ENCODE results near the gene RGMB.

Gene RGMB

DNA sequence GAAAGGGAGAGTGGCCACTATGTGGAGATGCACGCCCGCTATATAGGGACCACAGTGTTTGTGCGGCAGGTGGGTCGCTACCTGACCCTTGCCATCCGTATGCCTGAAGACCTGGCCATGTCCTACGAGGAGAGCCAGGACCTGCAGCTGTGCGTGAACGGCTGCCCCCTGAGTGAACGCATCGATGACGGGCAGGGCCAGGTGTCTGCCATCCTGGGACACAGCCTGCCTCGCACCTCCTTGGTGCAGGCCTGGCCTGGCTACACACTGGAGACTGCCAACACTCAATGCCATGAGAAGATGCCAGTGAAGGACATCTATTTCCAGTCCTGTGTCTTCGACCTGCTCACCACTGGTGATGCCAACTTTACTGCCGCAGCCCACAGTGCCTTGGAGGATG lies 19.8 kb downstream of the RGMB start:
- H3K36me3 ChIP-seq (ENCODE audit: insufficient read depth, low read length), result no peaks in the 10 kb centered on the region
- no peaks in the 10 kb centered on the region for H3K9me2 ChIP-seq (ENCODE audit: low read depth, low read length)
- H3K79me2 ChIP-seq (ENCODE audit: insufficient read depth, low read length), result no peaks in the 10 kb centered on the region
- H4K20me1 ChIP-seq (ENCODE audit: insufficient read depth, low read length), result no peaks in the 10 kb centered on the region
- no peaks in the 10 kb centered on the region for H3F3A ChIP-seq (ENCODE audit: insufficient read depth, low read length)
- H3K4me3 ChIP-seq (ENCODE audit: low read depth, low read length, poor library complexity, severe bottlenecking), result no peak overlapping the region
- no peak overlapping the region for H3K27ac ChIP-seq (ENCODE audit: low read depth, low read length, poor library complexity, severe bottlenecking)
- H3K27me3 ChIP-seq (ENCODE audit: insufficient read depth, low read length), result no peaks in the 10 kb centered on the region
- no peaks in the 10 kb centered on the region for H3K4me1 ChIP-seq (ENCODE audit: insufficient read depth, low read length, severe bottlenecking)
- H3K9me3 ChIP-seq (ENCODE audit: low read length), result no peaks in the 10 kb centered on the region
- H3K4me2 ChIP-seq (ENCODE audit: low read length), result no peak overlapping the region
- H3K9ac ChIP-seq (ENCODE audit: low read length), result no peak overlapping the region
- TF ChIP-seq, protein P1, sequence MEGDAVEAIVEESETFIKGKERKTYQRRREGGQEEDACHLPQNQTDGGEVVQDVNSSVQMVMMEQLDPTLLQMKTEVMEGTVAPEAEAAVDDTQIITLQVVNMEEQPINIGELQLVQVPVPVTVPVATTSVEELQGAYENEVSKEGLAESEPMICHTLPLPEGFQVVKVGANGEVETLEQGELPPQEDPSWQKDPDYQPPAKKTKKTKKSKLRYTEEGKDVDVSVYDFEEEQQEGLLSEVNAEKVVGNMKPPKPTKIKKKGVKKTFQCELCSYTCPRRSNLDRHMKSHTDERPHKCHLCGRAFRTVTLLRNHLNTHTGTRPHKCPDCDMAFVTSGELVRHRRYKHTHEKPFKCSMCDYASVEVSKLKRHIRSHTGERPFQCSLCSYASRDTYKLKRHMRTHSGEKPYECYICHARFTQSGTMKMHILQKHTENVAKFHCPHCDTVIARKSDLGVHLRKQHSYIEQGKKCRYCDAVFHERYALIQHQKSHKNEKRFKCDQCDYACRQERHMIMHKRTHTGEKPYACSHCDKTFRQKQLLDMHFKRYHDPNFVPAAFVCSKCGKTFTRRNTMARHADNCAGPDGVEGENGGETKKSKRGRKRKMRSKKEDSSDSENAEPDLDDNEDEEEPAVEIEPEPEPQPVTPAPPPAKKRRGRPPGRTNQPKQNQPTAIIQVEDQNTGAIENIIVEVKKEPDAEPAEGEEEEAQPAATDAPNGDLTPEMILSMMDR (IDR thresholded peaks at IDR 0.05; ENCODE audit: low read length), result no peak
- TF ChIP-seq EZH2 (IDR thresholded peaks at IDR 0.05; ENCODE audit: borderline replicate concordance, low read length), result no peak
- no peak overlapping the region for H2AFZ ChIP-seq (ENCODE audit: low read length)

DNA sequence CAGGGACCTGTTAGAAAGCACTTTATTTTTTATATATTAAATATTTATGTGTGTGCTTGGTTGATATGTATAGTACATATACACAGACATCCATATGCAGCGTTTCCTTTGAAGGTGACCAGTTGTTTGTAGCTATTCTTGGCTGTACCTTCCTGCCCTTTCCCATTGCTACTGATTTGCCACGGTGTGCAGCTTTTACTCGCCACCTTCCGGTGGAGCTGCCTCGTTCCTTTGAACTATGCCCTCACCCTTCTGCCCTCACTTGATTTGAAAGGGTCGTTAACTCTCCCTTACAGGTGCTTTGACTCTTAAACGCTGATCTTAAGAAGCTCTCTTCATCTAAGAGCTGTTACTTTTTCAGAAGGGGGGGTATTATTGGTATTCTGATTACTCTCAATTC lies 20.5 kb downstream of the RGMB start:
- Histone ChIP-seq H3K9me2 (ENCODE audit: low read depth, low read length) (no peaks in the 10 kb centered on the region), H3K4me1 (ENCODE audit: insufficient read depth, low read length, severe bottlenecking) (no peaks in the 10 kb centered on the region), H3K9me3 (ENCODE audit: low read length) (no peaks in the 10 kb centered on the region), H2AFZ (ENCODE audit: low read length) (no peak overlapping the region), H3K4me3 (ENCODE audit: low read depth, low read length, poor library complexity, severe bottlenecking) (no peak overlapping the region), H3F3A (ENCODE audit: insufficient read depth, low read length) (no peaks in the 10 kb centered on the region), H3K27me3 (ENCODE audit: insufficient read depth, low read length) (no peaks in the 10 kb centered on the region), H3K36me3 (ENCODE audit: insufficient read depth, low read length) (no peaks in the 10 kb centered on the region), H3K9ac (ENCODE audit: low read length) (no peak overlapping the region), H4K20me1 (ENCODE audit: insufficient read depth, low read length) (no peaks in the 10 kb centered on the region), H3K27ac (ENCODE audit: low read depth, low read length, poor library complexity, severe bottlenecking) (no peak overlapping the region), H3K79me2 (ENCODE audit: insufficient read depth, low read length) (no peaks in the 10 kb centered on the region), H3K4me2 (ENCODE audit: low read length) (no peak overlapping the region)
- TF ChIP-seq, protein P1 (IDR thresholded peaks at IDR 0.05; ENCODE audit: low read length), result no peak
- no peak for TF ChIP-seq EZH2 (IDR thresholded peaks at IDR 0.05; ENCODE audit: borderline replicate concordance, low read length)

DNA sequence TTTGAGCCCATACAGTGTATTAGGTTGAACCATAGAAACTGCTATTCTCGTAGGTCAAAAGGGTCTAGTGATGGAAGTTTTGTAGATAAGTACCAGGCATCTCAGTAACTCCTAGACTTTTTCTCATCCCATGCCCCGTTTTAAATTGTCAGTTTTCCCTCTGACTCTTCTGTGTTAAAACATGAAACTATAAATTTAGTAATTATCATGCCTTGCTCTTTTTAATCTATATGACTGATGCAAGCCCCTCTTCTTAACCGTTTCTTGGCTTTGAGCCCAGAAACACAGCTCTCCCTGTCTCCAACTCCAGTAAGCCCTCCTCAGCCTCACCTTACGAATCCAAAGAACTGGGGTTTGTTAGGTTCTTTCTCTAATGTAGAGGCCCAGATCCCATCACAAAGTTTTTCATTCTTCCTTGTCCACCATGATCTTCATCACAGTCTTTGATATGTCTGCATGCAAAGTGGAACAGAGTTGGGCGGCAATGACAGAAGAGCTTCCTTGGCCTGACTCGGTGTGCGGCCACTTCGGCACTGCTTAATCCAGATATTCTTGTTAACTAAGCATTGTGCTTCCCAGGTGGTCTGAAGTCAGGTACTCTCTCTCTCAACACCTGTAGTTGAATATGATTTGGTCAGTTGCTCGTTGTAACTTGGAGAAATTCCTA lies 21.1 kb downstream of the RGMB start:
- Histone ChIP-seq H3K9ac (ENCODE audit: low read length) (no peak overlapping the region), H3K4me1 (ENCODE audit: insufficient read depth, low read length, severe bottlenecking) (no peaks in the 10 kb centered on the region), H3K9me2 (ENCODE audit: low read depth, low read length) (no peaks in the 10 kb centered on the region), H2AFZ (ENCODE audit: low read length) (no peak overlapping the region), H3K27ac (ENCODE audit: low read depth, low read length, poor library complexity, severe bottlenecking) (no peak overlapping the region), H3K36me3 (ENCODE audit: insufficient read depth, low read length) (no peaks in the 10 kb centered on the region), H3F3A (ENCODE audit: insufficient read depth, low read length) (no peaks in the 10 kb centered on the region), H3K27me3 (ENCODE audit: insufficient read depth, low read length) (no peaks in the 10 kb centered on the region), H3K4me3 (ENCODE audit: low read depth, low read length, poor library complexity, severe bottlenecking) (no peak overlapping the region), H3K79me2 (ENCODE audit: insufficient read depth, low read length) (no peaks in the 10 kb centered on the region), H3K9me3 (ENCODE audit: low read length) (no peaks in the 10 kb centered on the region), H4K20me1 (ENCODE audit: insufficient read depth, low read length) (no peaks in the 10 kb centered on the region), H3K4me2 (ENCODE audit: low read length) (no peak overlapping the region)
- TF ChIP-seq EZH2 (IDR thresholded peaks at IDR 0.05; ENCODE audit: borderline replicate concordance, low read length), result no peak
- TF ChIP-seq, protein P1 (IDR thresholded peaks at IDR 0.05; ENCODE audit: low read length), result no peak
